Upper lobe of left lung (tissue), 4 donors: ENCODE measurements around the gene ETNK1.

Source experiments
- POLR2AphosphoS5 ChIP-seq, 2 donors: sonication (generic); formaldehyde crosslinking; IDR thresholded peaks; one replicate each; pipeline ENCODE4 v1.5.1; 2017; ENCODE audit warnings: antibody characterized with exemption in 2 of 2
- TF ChIP-seq, protein P1 (sequence below), 6 experiments: fragments of 450-650 bp in 4 of 6; fragments of 200-600 bp in 2 of 6; sonication (generic) in 2 of 6; IDR thresholded peaks; one replicate each; pipeline ENCODE4 v1.5.1; 2016 to 2019; ENCODE audit warnings: antibody characterized with exemption in 6 of 6

- TF ChIP-seq, protein P1, sequence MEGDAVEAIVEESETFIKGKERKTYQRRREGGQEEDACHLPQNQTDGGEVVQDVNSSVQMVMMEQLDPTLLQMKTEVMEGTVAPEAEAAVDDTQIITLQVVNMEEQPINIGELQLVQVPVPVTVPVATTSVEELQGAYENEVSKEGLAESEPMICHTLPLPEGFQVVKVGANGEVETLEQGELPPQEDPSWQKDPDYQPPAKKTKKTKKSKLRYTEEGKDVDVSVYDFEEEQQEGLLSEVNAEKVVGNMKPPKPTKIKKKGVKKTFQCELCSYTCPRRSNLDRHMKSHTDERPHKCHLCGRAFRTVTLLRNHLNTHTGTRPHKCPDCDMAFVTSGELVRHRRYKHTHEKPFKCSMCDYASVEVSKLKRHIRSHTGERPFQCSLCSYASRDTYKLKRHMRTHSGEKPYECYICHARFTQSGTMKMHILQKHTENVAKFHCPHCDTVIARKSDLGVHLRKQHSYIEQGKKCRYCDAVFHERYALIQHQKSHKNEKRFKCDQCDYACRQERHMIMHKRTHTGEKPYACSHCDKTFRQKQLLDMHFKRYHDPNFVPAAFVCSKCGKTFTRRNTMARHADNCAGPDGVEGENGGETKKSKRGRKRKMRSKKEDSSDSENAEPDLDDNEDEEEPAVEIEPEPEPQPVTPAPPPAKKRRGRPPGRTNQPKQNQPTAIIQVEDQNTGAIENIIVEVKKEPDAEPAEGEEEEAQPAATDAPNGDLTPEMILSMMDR (IDR thresholded peaks at IDR 0.05): no peak
- no peak for TF ChIP-seq POLR2AphosphoS5 (IDR thresholded peaks at IDR 0.05)
Observed at GRCh38 chr12:22593864-22594263, 31.1 kb upstream of the ETNK1 start.
